K562 (cell line): Measurements from ENCODE around the gene KRT28. TPM values are rescaled to one million over a fixed set of nuclear protein-coding genes. Genes with fewer than 3 reads are reported as not detected.

Source experiments
- GTF2E2 ChIP-seq: fragments of 200-800 bp; sonication (Bioruptor generic); IDR thresholded peaks from 2 replicates; pipeline ENCODE4 v1.6.1; 2016; ENCODE audit warnings: missing genetic modification characterization, missing compliant biosample characterization
- IRF2 ChIP-seq: sonication (generic); formaldehyde crosslinking; IDR thresholded peaks from 2 replicates; pipeline ENCODE4 v1.8.1; 2022; ENCODE audit warnings: mild to moderate bottlenecking, missing genetic modification reagents
- MYBL2 ChIP-seq, 2 experiments: fragments of 450-650 bp in 1 of 2; sonication (generic) in 1 of 2; formaldehyde crosslinking in 1 of 2; IDR thresholded peaks; 2 replicates each; pipeline versions ENCODE4 v1.6.1 to v1.8.1; 2017 to 2022; ENCODE audit warnings: borderline replicate concordance in 1 of 2, inconsistent platforms in 1 of 2, low read depth in 1 of 2, mild to moderate bottlenecking in 1 of 2, missing genetic modification reagents in 1 of 2, moderate library complexity in 1 of 2
- MYC ChIP-seq, 2 experiments: fragments of 250-450 bp in 1 of 2; sonication (Bioruptor Pico) in 1 of 2; IDR thresholded peaks; 2 replicates each; pipeline versions ENCODE4 v1.5.1 to v1.6.1; 2012 to 2021; ENCODE audit warnings: low read depth in 2 of 2, borderline replicate concordance in 1 of 2, improper control_type of control experiment in 1 of 2, low read length in 1 of 2, mild to moderate bottlenecking in 1 of 2, moderate library complexity in 1 of 2
- PHF8 ChIP-seq: fragments of 200-600 bp; sonication (generic); IDR thresholded peaks from 2 replicates; pipeline ENCODE4 v1.6.1; 2012; ENCODE audit warnings: mixed run types, mild to moderate bottlenecking, inconsistent platforms, low read length, moderate library complexity, borderline replicate concordance
- SIN3B ChIP-seq: fragments of 450-650 bp; IDR thresholded peaks from 2 replicates; pipeline ENCODE4 v1.6.1; 2017; ENCODE audit warnings: low read depth, mild to moderate bottlenecking, moderate library complexity
- TAL1 ChIP-seq: fragments of 450-650 bp; IDR thresholded peaks from 2 replicates; pipeline ENCODE4 v1.6.1; 2016; ENCODE audit warnings: mild to moderate bottlenecking
- TSC22D4 ChIP-seq: fragments of 450-650 bp; IDR thresholded peaks from 2 replicates; pipeline ENCODE4 v1.6.1; 2016; ENCODE audit warnings: missing genetic modification characterization, missing biosample characterization, control low read depth
- ZBTB17 ChIP-seq: fragments of 450-650 bp; formaldehyde crosslinking; IDR thresholded peaks from 2 replicates; pipeline ENCODE4 v1.4.0; 2020; ENCODE audit warnings: mild to moderate bottlenecking
- ZNF316 ChIP-seq: fragments of 450-650 bp; IDR thresholded peaks from 2 replicates; pipeline ENCODE4 v1.6.1; 2016
- ZNF586 ChIP-seq: fragments of 450-650 bp; formaldehyde crosslinking; conservative IDR thresholded peaks from 2 replicates; pipeline ENCODE4 v1.4.0; 2020; ENCODE audit warnings: mild to moderate bottlenecking, moderate library complexity
- polyA plus RNA-seq, 8 experiments: library from polyadenylated mRNA; depleted of rRNA in 4 of 8; stranded (reverse) in 5 of 8; unstranded in 3 of 8; fragments of >200 nt; fragmentation: Nextera tagmentation in 2 of 8; fragmentation: Illumina TruSeq in 1 of 8; extraction: Ambion mirVana in 2 of 8; extraction: Trizol in 1 of 8; gene quantifications; 2 replicates each; pipeline versions ENCODE4 v1.2.1 to v1.2.3, GENCODE V29; 2011 to 2014; ENCODE audit warnings: inconsistent platforms in 1 of 8, missing spikeins in 1 of 8
- total RNA-seq, 7 experiments: library from RNA; depleted of rRNA in 6 of 7; stranded (reverse); fragments of >200 nt in 6 of 7; fragmentation: Illumina TruSeq in 2 of 7; extraction: Trizol in 2 of 7; gene quantifications; 2 replicates each; pipeline versions ENCODE4 v1.2.1 to v1.2.3, GENCODE V29; 2011 to 2021; ENCODE audit warnings: low replicate concordance in 1 of 7
- TF ChIP-seq, protein P1 (sequence below), 2 experiments: fragments of 450-650 bp in 1 of 2; sonication (generic) in 1 of 2; formaldehyde crosslinking in 1 of 2; IDR thresholded peaks; 2 replicates each; pipeline versions ENCODE4 v1.7.1 to v1.9.0; 2016 to 2022; ENCODE audit warnings: inconsistent platforms in 1 of 2, mild to moderate bottlenecking in 1 of 2, missing genetic modification reagents in 1 of 2
- TF ChIP-seq, protein P2 (sequence below): fragments of 250-450 bp; sonication (Bioruptor Pico); IDR thresholded peaks from 2 replicates; pipeline ENCODE4 v1.8.0; 2021; ENCODE audit warnings: borderline replicate concordance, mild to moderate bottlenecking, moderate library complexity; ENCODE audit not compliant: poor library complexity, severe bottlenecking
- TF ChIP-seq, protein P3 (sequence below), 2 experiments: fragments of 450-650 bp; IDR thresholded peaks; 2 replicates each; pipeline ENCODE4 v1.6.1; 2016

KRT28 gene
- total and polyA plus RNA-seq, 9 of the 15 experiments (the other 6 are each of a cell fraction or from before 2014, with no cell fraction given) = not detected

DNA sequence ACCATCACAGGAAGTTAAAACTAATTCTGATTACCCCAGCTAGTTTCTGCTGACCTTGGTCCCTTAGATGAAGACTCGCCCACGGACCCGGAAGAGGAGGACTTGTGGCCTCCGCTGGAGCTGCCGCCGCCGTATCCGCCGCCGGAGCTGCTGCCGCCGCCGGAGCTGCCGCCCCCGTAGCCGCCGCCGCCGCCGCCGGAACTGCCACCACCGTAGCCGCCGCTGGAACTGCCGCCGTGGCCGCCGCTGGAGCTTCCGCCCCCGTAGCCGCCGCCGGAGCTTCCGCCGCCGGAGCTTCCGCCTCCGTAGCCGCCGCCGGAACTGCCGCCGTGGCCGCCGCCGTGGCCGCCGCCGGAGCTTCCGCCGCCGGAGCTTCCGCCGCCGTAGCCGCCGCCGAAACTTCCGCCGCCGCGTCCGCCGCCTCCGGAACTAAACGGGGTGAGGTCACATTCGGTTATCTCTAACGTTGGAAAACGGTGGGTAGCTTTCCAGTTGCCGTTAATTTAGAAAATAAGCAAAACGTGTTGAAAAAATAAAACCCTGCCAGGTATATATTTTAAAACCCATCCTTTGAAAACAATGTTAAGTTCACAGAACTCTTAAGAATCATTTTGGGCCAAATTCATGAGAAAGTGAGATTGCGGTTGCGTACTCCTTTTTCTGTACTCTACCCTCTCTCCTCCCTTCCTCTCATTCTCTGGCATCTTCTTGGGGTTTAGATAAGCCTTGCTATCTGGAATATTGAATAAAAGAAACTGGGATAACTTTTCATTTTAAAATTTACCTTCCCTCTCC, 19.2 kb upstream of the KRT28 start (continued):
- TF ChIP-seq, protein P1, sequence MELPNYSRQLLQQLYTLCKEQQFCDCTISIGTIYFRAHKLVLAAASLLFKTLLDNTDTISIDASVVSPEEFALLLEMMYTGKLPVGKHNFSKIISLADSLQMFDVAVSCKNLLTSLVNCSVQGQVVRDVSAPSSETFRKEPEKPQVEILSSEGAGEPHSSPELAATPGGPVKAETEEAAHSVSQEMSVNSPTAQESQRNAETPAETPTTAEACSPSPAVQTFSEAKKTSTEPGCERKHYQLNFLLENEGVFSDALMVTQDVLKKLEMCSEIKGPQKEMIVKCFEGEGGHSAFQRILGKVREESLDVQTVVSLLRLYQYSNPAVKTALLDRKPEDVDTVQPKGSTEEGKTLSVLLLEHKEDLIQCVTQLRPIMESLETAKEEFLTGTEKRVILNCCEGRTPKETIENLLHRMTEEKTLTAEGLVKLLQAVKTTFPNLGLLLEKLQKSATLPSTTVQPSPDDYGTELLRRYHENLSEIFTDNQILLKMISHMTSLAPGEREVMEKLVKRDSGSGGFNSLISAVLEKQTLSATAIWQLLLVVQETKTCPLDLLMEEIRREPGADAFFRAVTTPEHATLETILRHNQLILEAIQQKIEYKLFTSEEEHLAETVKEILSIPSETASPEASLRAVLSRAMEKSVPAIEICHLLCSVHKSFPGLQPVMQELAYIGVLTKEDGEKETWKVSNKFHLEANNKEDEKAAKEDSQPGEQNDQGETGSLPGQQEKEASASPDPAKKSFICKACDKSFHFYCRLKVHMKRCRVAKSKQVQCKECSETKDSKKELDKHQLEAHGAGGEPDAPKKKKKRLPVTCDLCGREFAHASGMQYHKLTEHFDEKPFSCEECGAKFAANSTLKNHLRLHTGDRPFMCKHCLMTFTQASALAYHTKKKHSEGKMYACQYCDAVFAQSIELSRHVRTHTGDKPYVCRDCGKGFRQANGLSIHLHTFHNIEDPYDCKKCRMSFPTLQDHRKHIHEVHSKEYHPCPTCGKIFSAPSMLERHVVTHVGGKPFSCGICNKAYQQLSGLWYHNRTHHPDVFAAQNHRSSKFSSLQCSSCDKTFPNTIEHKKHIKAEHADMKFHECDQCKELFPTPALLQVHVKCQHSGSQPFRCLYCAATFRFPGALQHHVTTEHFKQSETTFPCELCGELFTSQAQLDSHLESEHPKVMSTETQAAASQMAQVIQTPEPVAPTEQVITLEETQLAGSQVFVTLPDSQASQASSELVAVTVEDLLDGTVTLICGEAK (IDR thresholded peaks at IDR 0.05) = peak; percentile 89
- TF ChIP-seq, protein P1 (CRISPR knock-in tag; IDR thresholded peaks at IDR 0.05) = no peak
- TF ChIP-seq MYC (IDR thresholded peaks at IDR 0.05; ENCODE audit: low read depth, low read length) (peak; percentile 24; the same call in 1 of the 2 replicates), MYC (CRISPR knock-in tag; IDR thresholded peaks at IDR 0.05; ENCODE audit: borderline replicate concordance, low read depth) (no peak), GTF2E2 (peak; percentile 76; the same call in 1 of the 2 replicates), TAL1 (no peak), PHF8 (peak; percentile 73; the same call in 1 of the 2 replicates), SIN3B (peak; percentile 77), ZNF316 (no peak), MYBL2 (IDR thresholded peaks at IDR 0.05; ENCODE audit: low read depth) (no peak; the same call in 1 of the 2 replicates), MYBL2 (CRISPR knock-in tag; IDR thresholded peaks at IDR 0.05; ENCODE audit: borderline replicate concordance) (no peak), ZNF586 (CRISPR knock-in tag) (peak; percentile 83; the same call in 1 of the 2 replicates), IRF2 (CRISPR knock-in tag) (no peak), TSC22D4 (tag) (no peak), ZBTB17 (CRISPR knock-in tag) (peak; percentile 90)
- TF ChIP-seq, protein P2, sequence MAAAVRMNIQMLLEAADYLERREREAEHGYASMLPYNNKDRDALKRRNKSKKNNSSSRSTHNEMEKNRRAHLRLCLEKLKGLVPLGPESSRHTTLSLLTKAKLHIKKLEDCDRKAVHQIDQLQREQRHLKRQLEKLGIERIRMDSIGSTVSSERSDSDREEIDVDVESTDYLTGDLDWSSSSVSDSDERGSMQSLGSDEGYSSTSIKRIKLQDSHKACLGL (CRISPR knock-in tag) = no peak
- TF ChIP-seq, protein P3, sequence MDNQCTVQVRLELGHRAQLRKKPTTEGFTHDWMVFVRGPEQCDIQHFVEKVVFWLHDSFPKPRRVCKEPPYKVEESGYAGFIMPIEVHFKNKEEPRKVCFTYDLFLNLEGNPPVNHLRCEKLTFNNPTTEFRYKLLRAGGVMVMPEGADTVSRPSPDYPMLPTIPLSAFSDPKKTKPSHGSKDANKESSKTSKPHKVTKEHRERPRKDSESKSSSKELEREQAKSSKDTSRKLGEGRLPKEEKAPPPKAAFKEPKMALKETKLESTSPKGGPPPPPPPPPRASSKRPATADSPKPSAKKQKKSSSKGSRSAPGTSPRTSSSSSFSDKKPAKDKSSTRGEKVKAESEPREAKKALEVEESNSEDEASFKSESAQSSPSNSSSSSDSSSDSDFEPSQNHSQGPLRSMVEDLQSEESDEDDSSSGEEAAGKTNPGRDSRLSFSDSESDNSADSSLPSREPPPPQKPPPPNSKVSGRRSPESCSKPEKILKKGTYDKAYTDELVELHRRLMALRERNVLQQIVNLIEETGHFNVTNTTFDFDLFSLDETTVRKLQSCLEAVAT (IDR thresholded peaks at IDR 0.05) = peak; percentile 49 to 99; a peak in 3 of 4 replicates
